Lower leg skin (tissue), 4 donors: Measurements from ENCODE around the gene TLR2. TPM values are rescaled to one million over a fixed set of nuclear protein-coding genes. Genes with fewer than 3 reads are reported as not detected.
"Not testable (repeated sequence)": the region's sequence is repeated elsewhere in the genome, so short reads cannot be mapped to it uniquely, and the experiment has no call there.

Source experiments
- DNase-seq, 2 donors: peaks; one replicate each; pipeline ENCODE4 v3.0.0-alpha.2; 2019; ENCODE audit warnings: low spot score in 2 of 2
- H3K4me3 ChIP-seq: fragments of 200-600 bp; sonication (generic); 2 replicates; pipeline ENCODE4 v1.5.1; 2017; ENCODE audit warnings: mild to moderate bottlenecking, low read depth; ENCODE audit not compliant: poor library complexity, severe bottlenecking
- CTCF ChIP-seq, 3 donors: fragments of 450-650 bp; IDR thresholded peaks; one replicate each; pipeline ENCODE4 v1.5.1; 2016; ENCODE audit warnings: antibody characterized with exemption in 3 of 3, mild to moderate bottlenecking in 3 of 3, moderate library complexity in 2 of 3
- POLR2A ChIP-seq, 2 donors: fragments of 450-650 bp; IDR thresholded peaks; one replicate each; pipeline ENCODE4 v1.6.1; 2016 to 2017; ENCODE audit warnings: antibody characterized with exemption in 2 of 2, mild to moderate bottlenecking in 1 of 2, moderate library complexity in 1 of 2
- WGBS, 2 donors: methylation state at CpG; one replicate each; pipeline ENCODE4 v1.1.5; 2018; 5-methylcytosine and 5-hydroxymethylcytosine counted together
- intact Hi-C: fragments of 100-400 bp; cut with DNase I; formaldehyde crosslinking; loops from one replicate; pipeline ENCODE4 v1.15.0; 2023; ENCODE audit warnings: low total_unique reads
- total RNA-seq, 4 donors: library from RNA; depleted of rRNA; stranded (reverse); fragments of >200 nt; gene quantifications; one replicate each; pipeline ENCODE4 v1.1.0, GENCODE V29; 2016

TLR2 gene
- total RNA-seq, 4 donors from 2014 or later, result 5.0 to 11.7 (median 7.9) TPM

- intact Hi-C loops, result no loop called here
- TF ChIP-seq POLR2A (IDR thresholded peaks at IDR 0.05) (no peak), CTCF (IDR thresholded peaks at IDR 0.05) (no peak)
- 89 to 100% methylated on average over 1 of the region's 1 CpG for WGBS, 2 donors
- H3K4me3 ChIP-seq, result no peak overlapping the region
- DNase-seq, result no peak
These were observed 20.4 kb upstream of the TLR2 start for GRCh38 chr4:153663667-153664066.

GRCh38 chr4:153666505-153666904, 17.6 kb upstream of the TLR2 start:
- H3K4me3 ChIP-seq, intact Hi-C loops, DNase-seq: not testable (repeated sequence)
- WGBS, 2 donors, result 85% methylated on average over 1 of the region's 1 CpG

GRCh38 chr4:153668647-153669046, 15.4 kb upstream of the TLR2 start:
- TF ChIP-seq CTCF (IDR thresholded peaks at IDR 0.05), result no peak
- TF ChIP-seq POLR2A (IDR thresholded peaks at IDR 0.05), result no peak
- DNase-seq, result no peak
- intact Hi-C loops, result no loop called here
- H3K4me3 ChIP-seq, result no peak overlapping the region
- WGBS, 2 donors, result 57 to 66% methylated on average over 2 of the region's 2 CpGs

- intact Hi-C loops, result no loop called here
- DNase-seq, result no peak
- TF ChIP-seq CTCF (IDR thresholded peaks at IDR 0.05) (no peak), POLR2A (IDR thresholded peaks at IDR 0.05) (no peak)
- 35 to 46% methylated on average over 3 of the region's 3 CpGs for WGBS, 2 donors
- no peak overlapping the region for H3K4me3 ChIP-seq
These were observed 14.2 kb upstream of the TLR2 start for GRCh38 chr4:153669838-153670237.

- 81 to 87% methylated on average over 5 of the region's 5 CpGs for WGBS, 2 donors
- H3K4me3 ChIP-seq, result no peak overlapping the region
- DNase-seq, result no peak
- TF ChIP-seq CTCF (IDR thresholded peaks at IDR 0.05), result no peak
- no peak for TF ChIP-seq POLR2A (IDR thresholded peaks at IDR 0.05)
- intact Hi-C loops, result no loop called here
These were observed 7.6 kb upstream of the TLR2 start for GRCh38 chr4:153676486-153676885.

GRCh38 chr4:153676984-153677383, 7.1 kb upstream of the TLR2 start:
- TF ChIP-seq CTCF (IDR thresholded peaks at IDR 0.05), result no peak
- TF ChIP-seq POLR2A (IDR thresholded peaks at IDR 0.05), result no peak
- 3 to 17% methylated on average over 1 of the region's 1 CpG for WGBS, 2 donors
- H3K4me3 ChIP-seq, result no peak overlapping the region
- intact Hi-C loops, result no loop called here
- no peak for DNase-seq
